ENCODE results near the gene LY86.

Gene LY86

GRCh38 chr6:6623553-6623952 is 35.0 kb downstream of the LY86 start:
- no peak for DNase-seq

GRCh38 chr6:6624269-6624990 is 35.9 kb downstream of the LY86 start:
- DNase-seq: no peak

GRCh38 chr6:6626187-6626586 is 37.7 kb downstream of the LY86 start:
- DNase-seq: no peak

GRCh38 chr6:6629402-6629801 is 40.9 kb downstream of the LY86 start:
- DNase-seq: no peak

GRCh38 chr6:6631053-6631452 is 42.5 kb downstream of the LY86 start:
- DNase-seq: no peak

- no peak for DNase-seq
These were observed 43.2 kb downstream of the LY86 start for GRCh38 chr6:6631534-6632276.

GRCh38 chr6:6633898-6634734 is 45.6 kb downstream of the LY86 start:
- no peak for DNase-seq

GRCh38 chr6:6634735-6635075 is 46.2 kb downstream of the LY86 start:
- no peak for DNase-seq

GRCh38 chr6:6635291-6635690 is 46.8 kb downstream of the LY86 start:
- DNase-seq: no peak

GRCh38 chr6:6635869-6636268 is 47.3 kb downstream of the LY86 start:
- no peak for DNase-seq

- no peak for DNase-seq
These were observed 51.1 kb downstream of the LY86 start for GRCh38 chr6:6639572-6639971.

GRCh38 chr6:6640926-6641325 is 52.4 kb downstream of the LY86 start:
- DNase-seq: no peak

- no peak for DNase-seq
These were observed 54.9 kb downstream of the LY86 start for GRCh38 chr6:6643398-6643797.

- no peak for DNase-seq
These were observed 56.9 kb downstream of the LY86 start for GRCh38 chr6:6645261-6645917.

GRCh38 chr6:6646384-6646783 is 57.9 kb downstream of the LY86 start:
- DNase-seq: no peak

GRCh38 chr6:6646859-6647258 is 58.3 kb downstream of the LY86 start:
- DNase-seq: no peak

- no peak for DNase-seq
These were observed 60.3 kb downstream of the LY86 start for GRCh38 chr6:6648692-6649343.

- no peak for DNase-seq
These were observed 61.4 kb downstream of the LY86 start for GRCh38 chr6:6649824-6650349.

- DNase-seq: no peak
These were observed 62.3 kb downstream of the LY86 start for GRCh38 chr6:6650839-6651238.

- DNase-seq: no peak
These were observed 62.8 kb downstream of the LY86 start for GRCh38 chr6:6651335-6651734.

- DNase-seq: no peak
These were observed 64.4 kb downstream of the LY86 start for GRCh38 chr6:6652932-6653331.

Measured in retina (tissue), 1 donor.